Activated B cell treated with CpG ODN at 0.5 μM for 24 hours (primary cell): ENCODE measurements around the gene P2RY1. TPM values are rescaled to one million over a fixed set of nuclear protein-coding genes. Genes with fewer than 3 reads are reported as not detected.

ENCODE experiments used
- ATAC-seq: fragments of 200-7000 bp; cut with Tn5 transposase; one replicate; pipeline ENCODE4 v1.10.0; 2021; ENCODE audit warnings: low read depth, mild to moderate bottlenecking, moderate library complexity
- CTCF ChIA-PET: fragments of 350-600 bp; sonication (Branson Sonifier 250); formaldehyde crosslinking; loops from one replicate; lab custom pipeline; 2021; ENCODE audit warnings: antibody characterized with exemption; lab: Charles Lee
- POLR2A ChIA-PET: fragments of 350-600 bp; sonication (Branson Sonifier 250); formaldehyde crosslinking; loops from one replicate; lab custom pipeline; 2021; ENCODE audit warnings: antibody characterized with exemption; lab: Charles Lee
- DNase-seq: peaks from one replicate; pipeline ENCODE4 v3.0.0; 2022
- H3K27ac Mint-ChIP-seq: one replicate; pipeline ENCODE4 v1.8.0; 2020; ENCODE audit warnings: mixed read lengths
- H3K27me3 Mint-ChIP-seq: one replicate; pipeline ENCODE4 v1.8.0; 2021; ENCODE audit warnings: mixed read lengths
- H3K36me3 Mint-ChIP-seq: one replicate; pipeline ENCODE4 v1.8.0; 2021; ENCODE audit warnings: low read depth, mixed read lengths
- H3K4me1 Mint-ChIP-seq: one replicate; pipeline ENCODE4 v1.8.0; 2021; ENCODE audit warnings: mixed read lengths
- H3K4me3 Mint-ChIP-seq: one replicate; pipeline ENCODE4 v1.8.0; 2020; ENCODE audit warnings: mild to moderate bottlenecking, mixed read lengths
- H3K9me3 Mint-ChIP-seq: one replicate; pipeline ENCODE4 v1.8.0; 2020; ENCODE audit warnings: mixed read lengths
- intact Hi-C: fragments of 100-400 bp; cut with micrococcal nuclease; formaldehyde crosslinking; loops from one replicate; pipeline ENCODE4 v1.15.1; 2024
- total RNA-seq: library from RNA; stranded (reverse); gene quantifications from 2 replicates; pipeline ENCODE4 v1.2.3, GENCODE V29; 2022
- TF ChIP-seq, protein P1 (sequence below): fragments of 200-600 bp; IDR thresholded peaks from one replicate; pipeline ENCODE4 v1.8.0; 2022; ENCODE audit warnings: antibody characterized with exemption, mild to moderate bottlenecking

Gene P2RY1
- total RNA-seq, 1 donor from 2014 or later: 0.20 TPM

- H3K27me3 Mint-ChIP-seq: peaks cover 26% of the 10 kb centered on the region
- CTCF ChIA-PET: no interaction called here
- intact Hi-C loops: loop anchor here (10.0 kb wide), 1 partner anchor 361 kb away; no protein-coding TSS in a partner anchor
- DNase-seq: peak; percentile 16
- POLR2A ChIA-PET: no interaction called here
- no peak overlapping the region for H3K27ac Mint-ChIP-seq
- H3K9me3 Mint-ChIP-seq: no peaks in the 10 kb centered on the region
- H3K4me1 Mint-ChIP-seq: peaks cover 20% of the 10 kb centered on the region
- ATAC-seq: no peak
- H3K36me3 Mint-ChIP-seq: no peaks in the 10 kb centered on the region
- peak overlapping the region; percentile 69 for H3K4me3 Mint-ChIP-seq
- TF ChIP-seq, protein P1, sequence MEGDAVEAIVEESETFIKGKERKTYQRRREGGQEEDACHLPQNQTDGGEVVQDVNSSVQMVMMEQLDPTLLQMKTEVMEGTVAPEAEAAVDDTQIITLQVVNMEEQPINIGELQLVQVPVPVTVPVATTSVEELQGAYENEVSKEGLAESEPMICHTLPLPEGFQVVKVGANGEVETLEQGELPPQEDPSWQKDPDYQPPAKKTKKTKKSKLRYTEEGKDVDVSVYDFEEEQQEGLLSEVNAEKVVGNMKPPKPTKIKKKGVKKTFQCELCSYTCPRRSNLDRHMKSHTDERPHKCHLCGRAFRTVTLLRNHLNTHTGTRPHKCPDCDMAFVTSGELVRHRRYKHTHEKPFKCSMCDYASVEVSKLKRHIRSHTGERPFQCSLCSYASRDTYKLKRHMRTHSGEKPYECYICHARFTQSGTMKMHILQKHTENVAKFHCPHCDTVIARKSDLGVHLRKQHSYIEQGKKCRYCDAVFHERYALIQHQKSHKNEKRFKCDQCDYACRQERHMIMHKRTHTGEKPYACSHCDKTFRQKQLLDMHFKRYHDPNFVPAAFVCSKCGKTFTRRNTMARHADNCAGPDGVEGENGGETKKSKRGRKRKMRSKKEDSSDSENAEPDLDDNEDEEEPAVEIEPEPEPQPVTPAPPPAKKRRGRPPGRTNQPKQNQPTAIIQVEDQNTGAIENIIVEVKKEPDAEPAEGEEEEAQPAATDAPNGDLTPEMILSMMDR: no peak
These were observed 721 bp downstream of the P2RY1 start for GRCh38 chr3:152835601-152836102.

- H3K27me3 Mint-ChIP-seq: peaks cover 23% of the 10 kb centered on the region
- no peaks in the 10 kb centered on the region for H3K9me3 Mint-ChIP-seq
- CTCF ChIA-PET: no interaction called here
- TF ChIP-seq, protein P1: no peak
- H3K4me3 Mint-ChIP-seq: peak overlapping the region; percentile 69
- POLR2A ChIA-PET: no interaction called here
- ATAC-seq (no peak), DNase-seq (no peak)
- peaks cover 20% of the 10 kb centered on the region for H3K4me1 Mint-ChIP-seq
- no peaks in the 10 kb centered on the region for H3K36me3 Mint-ChIP-seq
- intact Hi-C loops: loop anchor here (10.0 kb wide), 1 partner anchor 361 kb away; no protein-coding TSS in a partner anchor
- no peak overlapping the region for H3K27ac Mint-ChIP-seq
These were observed 1.3 kb downstream of the P2RY1 start for GRCh38 chr3:152836269-152836668.

DNA sequence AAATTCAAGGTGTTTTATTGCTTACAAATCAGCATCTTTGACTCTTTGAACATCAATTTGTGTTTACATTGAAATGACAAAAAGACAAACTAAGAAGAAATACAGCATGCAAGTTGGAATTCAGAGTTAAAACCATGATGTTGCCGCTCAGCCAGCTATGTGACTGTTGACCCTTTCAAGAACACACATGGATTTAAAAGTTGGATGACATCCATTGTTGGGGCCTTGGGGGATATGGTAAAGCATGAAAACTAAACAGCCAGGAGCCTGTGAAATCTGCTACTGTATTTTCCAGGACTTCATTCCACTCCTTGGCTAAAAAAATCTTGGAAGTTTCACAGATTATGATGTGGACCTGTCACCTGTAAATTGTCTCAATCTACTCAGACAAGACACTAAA is 4.6 kb downstream of the P2RY1 start:
- Mint-ChIP-seq H3K36me3 (no peaks in the 10 kb centered on the region), H3K9me3 (no peaks in the 10 kb centered on the region), H3K4me1 (peaks cover 15% of the 10 kb centered on the region), H3K27me3 (peaks cover 12% of the 10 kb centered on the region), H3K27ac (no peak overlapping the region), H3K4me3 (no peak overlapping the region)
- DNase-seq: no peak
- no peak for ATAC-seq
- intact Hi-C loops: loop anchor here (10.0 kb wide), 1 partner anchor 365 kb away; no protein-coding TSS in a partner anchor
- TF ChIP-seq, protein P1: no peak
- ChIA-PET POLR2A (no interaction called here), CTCF (no interaction called here)

DNA sequence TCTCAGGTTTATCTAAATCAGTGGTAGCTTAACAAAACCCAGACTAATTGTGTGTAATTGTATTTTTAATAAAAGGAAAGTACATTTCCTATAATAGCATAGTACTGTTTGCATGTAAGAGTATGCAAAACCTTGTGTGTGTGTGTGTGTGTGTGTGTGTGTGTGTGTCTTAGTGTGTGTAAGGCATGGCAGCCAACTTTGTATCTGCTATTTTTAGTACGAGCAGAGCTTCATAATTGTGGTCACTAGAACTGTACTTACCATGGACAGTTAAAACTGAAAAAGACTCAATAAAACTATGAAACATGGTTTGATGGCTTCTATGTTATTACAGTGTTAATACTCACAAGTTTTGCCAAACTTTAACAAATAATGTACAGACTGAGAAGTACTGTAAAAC is 6.2 kb downstream of the P2RY1 start:
- TF ChIP-seq, protein P1: no peak
- peaks cover 7% of the 10 kb centered on the region for H3K27me3 Mint-ChIP-seq
- H3K9me3 Mint-ChIP-seq: no peaks in the 10 kb centered on the region
- no peak for DNase-seq
- H3K36me3 Mint-ChIP-seq: no peaks in the 10 kb centered on the region
- no peak overlapping the region for H3K27ac Mint-ChIP-seq
- no peak overlapping the region for H3K4me3 Mint-ChIP-seq
- H3K4me1 Mint-ChIP-seq: peaks cover 4% of the 10 kb centered on the region
- ATAC-seq: no peak
- ChIA-PET POLR2A (no interaction called here), CTCF (no interaction called here)
- intact Hi-C loops: no loop called here

GRCh38 chr3:152842413-152842812 is 7.5 kb downstream of the P2RY1 start:
- H3K9me3 Mint-ChIP-seq: peaks cover 3% of the 10 kb centered on the region
- no peaks in the 10 kb centered on the region for H3K36me3 Mint-ChIP-seq
- TF ChIP-seq, protein P1: no peak
- intact Hi-C loops: no loop called here
- ChIA-PET POLR2A (no interaction called here), CTCF (no interaction called here)
- H3K27me3 Mint-ChIP-seq: peaks cover 2% of the 10 kb centered on the region
- no peak for ATAC-seq
- H3K4me3 Mint-ChIP-seq: no peak overlapping the region
- H3K4me1 Mint-ChIP-seq: no peaks in the 10 kb centered on the region
- H3K27ac Mint-ChIP-seq: no peak overlapping the region
- DNase-seq: no peak
